Neural cell (in vitro differentiated cells): ENCODE measurements around the gene ZDHHC7. TPM values are rescaled to one million over a fixed set of nuclear protein-coding genes. Genes with fewer than 3 reads are reported as not detected.

Experiments used
- H2AFZ ChIP-seq: fragments of 200-600, 300-800 bp; sonication (generic), shearing (Covaris generic); 2 replicates; pipeline ENCODE4 v1.6.0; 2014; ENCODE audit warnings: low read depth, mild to moderate bottlenecking, antibody characterized with exemption, low read length, moderate library complexity
- H3F3A ChIP-seq: fragments of 200-600 bp; shearing (Covaris generic); 2 replicates; pipeline ENCODE4 v1.6.1; 2016; ENCODE audit warnings: mild to moderate bottlenecking, moderate library complexity, mixed read lengths, antibody characterized with exemption, low read length; ENCODE audit not compliant: insufficient read depth, poor library complexity, severe bottlenecking
- H3K27ac ChIP-seq: fragments of 200-600, 300-800 bp; sonication (generic), shearing (Covaris generic); 2 replicates; pipeline ENCODE4 v1.5.1; 2014; ENCODE audit warnings: mild to moderate bottlenecking, low read length, moderate library complexity
- H3K27me3 ChIP-seq: fragments of 300-800, 200-600 bp; sonication (generic), shearing (Covaris generic); 2 replicates; pipeline ENCODE4 v1.6.0; 2014; ENCODE audit warnings: mild to moderate bottlenecking, low read depth, low read length, moderate library complexity; ENCODE audit not compliant: insufficient read depth
- H3K36me3 ChIP-seq: fragments of 300-800, 200-600 bp; sonication (generic), shearing (Covaris generic); 2 replicates; pipeline ENCODE4 v1.5.1; 2014; ENCODE audit warnings: mild to moderate bottlenecking, antibody characterized with exemption, low read length, moderate library complexity; ENCODE audit not compliant: insufficient read depth
- H3K4me2 ChIP-seq: fragments of 300-800, 200-600 bp; sonication (generic), shearing (Covaris generic); 2 replicates; pipeline ENCODE4 v1.6.0; 2014; ENCODE audit warnings: mild to moderate bottlenecking, low read length
- H3K4me3 ChIP-seq: fragments of 300-800, 200-600 bp; sonication (generic), shearing (Covaris generic); 2 replicates; pipeline ENCODE4 v1.5.1; 2014; ENCODE audit warnings: mild to moderate bottlenecking, low read length, moderate library complexity
- H3K79me2 ChIP-seq: fragments of 200-600 bp; shearing (Covaris generic); replicated peaks from 2 replicates; pipeline ENCODE4 v1.6.0; 2014; ENCODE audit warnings: mild to moderate bottlenecking, low read length, moderate library complexity; ENCODE audit not compliant: insufficient read depth
- H3K9ac ChIP-seq: fragments of 300-800, 200-600 bp; sonication (generic), shearing (Covaris generic); 2 replicates; pipeline ENCODE4 v1.6.1; 2016; ENCODE audit warnings: mild to moderate bottlenecking, low read length, mixed read lengths
- H3K9me2 ChIP-seq: fragments of 200-600 bp; shearing (Covaris generic); 2 replicates; pipeline ENCODE4 v1.6.1; 2016; ENCODE audit warnings: mild to moderate bottlenecking, low read length, mixed read lengths; ENCODE audit not compliant: insufficient read depth
- H3K9me3 ChIP-seq: fragments of 200-600, 300-800 bp; sonication (generic), shearing (Covaris generic); 2 replicates; pipeline ENCODE4 v1.6.1; 2016; ENCODE audit warnings: mild to moderate bottlenecking, mixed run types, low read length, moderate library complexity, mixed read lengths
- H4K20me1 ChIP-seq: fragments of 200-600 bp; shearing (Covaris generic); 2 replicates; pipeline ENCODE4 v1.6.1; 2016; ENCODE audit warnings: mild to moderate bottlenecking, mixed run types; ENCODE audit not compliant: insufficient read depth
- EP300 ChIP-seq: fragments of 450-650 bp; conservative IDR thresholded peaks from 2 replicates; pipeline ENCODE4 v1.6.1; 2014; ENCODE audit warnings: antibody characterized with exemption, mild to moderate bottlenecking, moderate library complexity; ENCODE audit not compliant: poor library complexity, severe bottlenecking
- EZH2 ChIP-seq: fragments of 200-600, 300-800 bp; shearing (Covaris generic), sonication (generic); IDR thresholded peaks from 2 replicates; pipeline ENCODE4 v1.6.1; 2014; ENCODE audit warnings: antibody characterized with exemption, low read length, borderline replicate concordance, mild to moderate bottlenecking; ENCODE audit not compliant: insufficient read depth, poor library complexity, severe bottlenecking
- MXI1 ChIP-seq: fragments of 450-650 bp; conservative IDR thresholded peaks from 2 replicates; pipeline ENCODE4 v1.6.1; 2014; ENCODE audit warnings: antibody characterized with exemption, mild to moderate bottlenecking; ENCODE audit not compliant: poor library complexity, severe bottlenecking
- POLR2AphosphoS5 ChIP-seq: IDR thresholded peaks from 2 replicates; pipeline ENCODE4 v1.6.1; 2012
- RAD21 ChIP-seq: fragments of 450-650 bp; conservative IDR thresholded peaks from 2 replicates; pipeline ENCODE4 v1.6.1; 2014; ENCODE audit warnings: antibody characterized with exemption, mild to moderate bottlenecking, moderate library complexity
- SMC3 ChIP-seq: fragments of 450-650 bp; conservative IDR thresholded peaks from 2 replicates; pipeline ENCODE4 v1.6.1; 2014; ENCODE audit warnings: antibody characterized with exemption, mild to moderate bottlenecking, moderate library complexity; ENCODE audit not compliant: poor library complexity
- TAF1 ChIP-seq: IDR thresholded peaks from 2 replicates; pipeline ENCODE4 v1.6.1; 2012; ENCODE audit warnings: low read depth
- polyA plus RNA-seq: library from polyadenylated mRNA; depleted of rRNA; stranded (reverse); fragments of >200 nt; gene quantifications from 2 replicates; pipeline ENCODE4 v1.2.3, GENCODE V29; 2014
- TF ChIP-seq, protein P1 (sequence below): fragments of 450-650 bp; IDR thresholded peaks from 2 replicates; pipeline ENCODE4 v1.5.1; 2014; ENCODE audit warnings: antibody characterized with exemption, mild to moderate bottlenecking, moderate library complexity; ENCODE audit not compliant: poor library complexity, severe bottlenecking
- TF ChIP-seq, protein P2 (sequence below): IDR thresholded peaks from 2 replicates; pipeline ENCODE4 v1.6.1; 2012; ENCODE audit warnings: borderline replicate concordance

The ZDHHC7 gene
- polyA plus RNA-seq, 1 donor from 2014 or later: 33.8 TPM

DNA sequence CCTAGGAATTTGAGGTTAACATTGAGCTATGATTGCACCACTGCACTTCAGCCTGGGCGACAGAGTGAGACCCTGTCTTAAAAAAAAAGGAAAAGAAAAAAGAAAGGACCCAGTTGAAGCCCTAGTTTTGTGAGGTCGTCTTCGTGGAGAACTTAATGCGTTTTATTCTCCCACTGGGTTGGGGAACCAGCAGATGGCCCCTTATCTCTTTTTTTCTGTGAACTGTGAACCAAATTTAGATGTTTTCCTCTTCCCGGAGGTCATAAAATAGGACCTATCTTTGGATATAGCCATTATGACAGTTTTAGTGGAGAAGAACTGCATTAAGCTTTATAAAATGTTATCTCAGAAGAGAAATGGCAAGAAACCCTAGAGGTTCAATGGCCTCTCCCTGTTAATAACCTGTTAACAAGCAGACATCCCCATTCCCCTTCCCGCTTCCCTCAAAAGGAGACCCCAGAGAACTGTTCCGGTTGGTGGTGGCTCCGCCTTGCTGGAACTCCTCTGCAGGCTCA lies 39.8 kb upstream of the ZDHHC7 start:
- Histone ChIP-seq H3K4me2 (no peak overlapping the region), H3K27me3 (no peaks in the 10 kb centered on the region), H4K20me1 (no peaks in the 10 kb centered on the region)

DNA sequence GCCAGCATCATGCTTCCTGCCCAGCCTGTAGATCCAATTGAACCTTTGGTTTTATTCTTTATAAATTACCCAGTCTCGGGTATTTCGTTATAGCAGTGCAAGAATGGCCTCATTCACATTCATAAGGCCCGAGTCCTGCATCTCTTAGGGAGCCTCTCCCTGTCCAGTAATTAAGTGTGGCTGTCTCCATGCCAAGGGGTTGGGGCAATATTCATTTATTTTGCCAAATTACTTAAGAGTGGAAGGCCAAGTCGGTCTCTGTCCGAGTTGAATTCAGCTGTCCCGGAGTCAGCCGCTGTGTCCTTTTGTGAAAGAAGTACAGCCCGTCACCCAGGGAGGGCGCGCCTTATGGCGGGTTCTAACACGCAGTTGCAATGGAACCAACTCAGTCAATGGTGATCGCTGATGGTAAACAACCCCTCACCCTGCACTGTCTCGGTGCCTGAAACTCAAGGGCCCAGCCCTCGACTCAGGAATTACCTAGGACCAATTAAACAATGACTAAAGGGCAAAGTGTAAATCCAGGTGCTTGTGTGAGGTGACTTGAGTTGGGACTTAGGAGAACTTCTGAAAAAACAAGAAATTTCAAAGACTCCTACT lies 38.5 kb upstream of the ZDHHC7 start:
- Histone ChIP-seq H3K9me2 (no peaks in the 10 kb centered on the region), H3K27ac (no peak overlapping the region), H3K4me2 (no peak overlapping the region), H3K79me2 (no peaks in the 10 kb centered on the region), H4K20me1 (no peaks in the 10 kb centered on the region), H3K27me3 (no peaks in the 10 kb centered on the region), H3K9ac (no peak overlapping the region), H3K4me3 (no peak overlapping the region), H3K36me3 (no peaks in the 10 kb centered on the region), H3K9me3 (peaks cover 6% of the 10 kb centered on the region), H3F3A (no peaks in the 10 kb centered on the region), H2AFZ (no peak overlapping the region)
- TF ChIP-seq, protein P1, sequence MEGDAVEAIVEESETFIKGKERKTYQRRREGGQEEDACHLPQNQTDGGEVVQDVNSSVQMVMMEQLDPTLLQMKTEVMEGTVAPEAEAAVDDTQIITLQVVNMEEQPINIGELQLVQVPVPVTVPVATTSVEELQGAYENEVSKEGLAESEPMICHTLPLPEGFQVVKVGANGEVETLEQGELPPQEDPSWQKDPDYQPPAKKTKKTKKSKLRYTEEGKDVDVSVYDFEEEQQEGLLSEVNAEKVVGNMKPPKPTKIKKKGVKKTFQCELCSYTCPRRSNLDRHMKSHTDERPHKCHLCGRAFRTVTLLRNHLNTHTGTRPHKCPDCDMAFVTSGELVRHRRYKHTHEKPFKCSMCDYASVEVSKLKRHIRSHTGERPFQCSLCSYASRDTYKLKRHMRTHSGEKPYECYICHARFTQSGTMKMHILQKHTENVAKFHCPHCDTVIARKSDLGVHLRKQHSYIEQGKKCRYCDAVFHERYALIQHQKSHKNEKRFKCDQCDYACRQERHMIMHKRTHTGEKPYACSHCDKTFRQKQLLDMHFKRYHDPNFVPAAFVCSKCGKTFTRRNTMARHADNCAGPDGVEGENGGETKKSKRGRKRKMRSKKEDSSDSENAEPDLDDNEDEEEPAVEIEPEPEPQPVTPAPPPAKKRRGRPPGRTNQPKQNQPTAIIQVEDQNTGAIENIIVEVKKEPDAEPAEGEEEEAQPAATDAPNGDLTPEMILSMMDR: no peak
- TF ChIP-seq EP300 (no peak), SMC3 (no peak), POLR2AphosphoS5 (no peak), RAD21 (no peak), EZH2 (no peak), TAF1 (no peak), MXI1 (no peak)
- TF ChIP-seq, protein P2, sequence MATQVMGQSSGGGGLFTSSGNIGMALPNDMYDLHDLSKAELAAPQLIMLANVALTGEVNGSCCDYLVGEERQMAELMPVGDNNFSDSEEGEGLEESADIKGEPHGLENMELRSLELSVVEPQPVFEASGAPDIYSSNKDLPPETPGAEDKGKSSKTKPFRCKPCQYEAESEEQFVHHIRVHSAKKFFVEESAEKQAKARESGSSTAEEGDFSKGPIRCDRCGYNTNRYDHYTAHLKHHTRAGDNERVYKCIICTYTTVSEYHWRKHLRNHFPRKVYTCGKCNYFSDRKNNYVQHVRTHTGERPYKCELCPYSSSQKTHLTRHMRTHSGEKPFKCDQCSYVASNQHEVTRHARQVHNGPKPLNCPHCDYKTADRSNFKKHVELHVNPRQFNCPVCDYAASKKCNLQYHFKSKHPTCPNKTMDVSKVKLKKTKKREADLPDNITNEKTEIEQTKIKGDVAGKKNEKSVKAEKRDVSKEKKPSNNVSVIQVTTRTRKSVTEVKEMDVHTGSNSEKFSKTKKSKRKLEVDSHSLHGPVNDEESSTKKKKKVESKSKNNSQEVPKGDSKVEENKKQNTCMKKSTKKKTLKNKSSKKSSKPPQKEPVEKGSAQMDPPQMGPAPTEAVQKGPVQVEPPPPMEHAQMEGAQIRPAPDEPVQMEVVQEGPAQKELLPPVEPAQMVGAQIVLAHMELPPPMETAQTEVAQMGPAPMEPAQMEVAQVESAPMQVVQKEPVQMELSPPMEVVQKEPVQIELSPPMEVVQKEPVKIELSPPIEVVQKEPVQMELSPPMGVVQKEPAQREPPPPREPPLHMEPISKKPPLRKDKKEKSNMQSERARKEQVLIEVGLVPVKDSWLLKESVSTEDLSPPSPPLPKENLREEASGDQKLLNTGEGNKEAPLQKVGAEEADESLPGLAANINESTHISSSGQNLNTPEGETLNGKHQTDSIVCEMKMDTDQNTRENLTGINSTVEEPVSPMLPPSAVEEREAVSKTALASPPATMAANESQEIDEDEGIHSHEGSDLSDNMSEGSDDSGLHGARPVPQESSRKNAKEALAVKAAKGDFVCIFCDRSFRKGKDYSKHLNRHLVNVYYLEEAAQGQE: no peak

More for the DNA sequence above, 39.8 kb upstream of the ZDHHC7 start:
- Histone ChIP-seq H3K4me3 (no peak overlapping the region), H3K9me3 (peaks cover 6% of the 10 kb centered on the region), H3K9ac (no peak overlapping the region), H2AFZ (no peak overlapping the region), H3F3A (no peaks in the 10 kb centered on the region), H3K79me2 (no peaks in the 10 kb centered on the region), H3K9me2 (no peaks in the 10 kb centered on the region), H3K27ac (no peak overlapping the region), H3K36me3 (no peaks in the 10 kb centered on the region)
- no peak for TF ChIP-seq SMC3
- no peak for TF ChIP-seq RAD21
- no peak for TF ChIP-seq MXI1
